DOHH2 (cell line): ENCODE results near the gene MIEF1.

Experiments
- EZH2phosphoT487 ChIP-seq: fragments of 200-600 bp; sonication (generic); IDR thresholded peaks from 2 replicates; pipeline ENCODE4 v1.6.1; 2017; ENCODE audit warnings: borderline replicate concordance, mild to moderate bottlenecking, antibody characterized with exemption, low read length, moderate library complexity, mixed read lengths
- TF ChIP-seq, protein P1 (sequence below): fragments of 200-600 bp; sonication (generic); IDR thresholded peaks from one replicate; pipeline ENCODE4 v1.5.1; 2014; ENCODE audit warnings: antibody characterized with exemption, mild to moderate bottlenecking, low read depth, low read length; ENCODE audit not compliant: poor library complexity, severe bottlenecking

DNA sequence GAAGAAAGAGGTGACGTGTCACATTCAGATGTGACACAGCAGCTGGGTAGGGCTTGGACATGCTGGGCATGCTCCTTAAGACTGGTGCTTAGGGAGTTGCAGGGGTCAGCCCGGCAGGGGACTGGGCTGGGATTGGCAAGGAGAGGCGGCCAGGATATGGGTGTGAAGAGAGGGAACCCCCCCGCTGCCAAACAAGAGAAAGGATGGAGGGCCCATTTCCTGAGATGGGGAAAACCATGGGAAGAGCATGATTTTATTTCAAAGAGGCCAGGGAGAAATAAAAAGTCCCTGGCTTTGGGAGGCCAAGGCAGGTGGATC lies 23.5 kb downstream of the MIEF1 start:
- TF ChIP-seq, protein P1, sequence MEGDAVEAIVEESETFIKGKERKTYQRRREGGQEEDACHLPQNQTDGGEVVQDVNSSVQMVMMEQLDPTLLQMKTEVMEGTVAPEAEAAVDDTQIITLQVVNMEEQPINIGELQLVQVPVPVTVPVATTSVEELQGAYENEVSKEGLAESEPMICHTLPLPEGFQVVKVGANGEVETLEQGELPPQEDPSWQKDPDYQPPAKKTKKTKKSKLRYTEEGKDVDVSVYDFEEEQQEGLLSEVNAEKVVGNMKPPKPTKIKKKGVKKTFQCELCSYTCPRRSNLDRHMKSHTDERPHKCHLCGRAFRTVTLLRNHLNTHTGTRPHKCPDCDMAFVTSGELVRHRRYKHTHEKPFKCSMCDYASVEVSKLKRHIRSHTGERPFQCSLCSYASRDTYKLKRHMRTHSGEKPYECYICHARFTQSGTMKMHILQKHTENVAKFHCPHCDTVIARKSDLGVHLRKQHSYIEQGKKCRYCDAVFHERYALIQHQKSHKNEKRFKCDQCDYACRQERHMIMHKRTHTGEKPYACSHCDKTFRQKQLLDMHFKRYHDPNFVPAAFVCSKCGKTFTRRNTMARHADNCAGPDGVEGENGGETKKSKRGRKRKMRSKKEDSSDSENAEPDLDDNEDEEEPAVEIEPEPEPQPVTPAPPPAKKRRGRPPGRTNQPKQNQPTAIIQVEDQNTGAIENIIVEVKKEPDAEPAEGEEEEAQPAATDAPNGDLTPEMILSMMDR: no peak
- no peak for TF ChIP-seq EZH2phosphoT487
